GM08714 (cell line): ENCODE results near the gene DDX27.
A peak's percentile ranks its signal among the peaks of the same experiment; 100 is the strongest.

Experiments used
- H3K4me3 ChIP-seq: fragments of 200-500 bp; sonication (Bioruptor generic); 2 replicates; pipeline ENCODE4 v1.5.1; 2014; ENCODE audit warnings: mild to moderate bottlenecking, low read length, inconsistent platforms
- ZNF274 ChIP-seq: IDR thresholded peaks from 2 replicates; pipeline ENCODE4 v1.6.1; 2012; ENCODE audit warnings: mild to moderate bottlenecking, low read depth, low read length

DDX27 gene

GRCh38 chr20:49248879-49249665, 29.9 kb downstream of the DDX27 start:
- no peak for TF ChIP-seq ZNF274
- H3K4me3 ChIP-seq, result no peak overlapping the region

- no peak for TF ChIP-seq ZNF274
- H3K4me3 ChIP-seq, result no peak overlapping the region
These were observed 33.5 kb downstream of the DDX27 start for GRCh38 chr20:49252556-49253350.

GRCh38 chr20:49256261-49256660, 37.0 kb downstream of the DDX27 start:
- no peak for TF ChIP-seq ZNF274
- no peak overlapping the region for H3K4me3 ChIP-seq

GRCh38 chr20:49259284-49259683, 40.1 kb downstream of the DDX27 start:
- TF ChIP-seq ZNF274, result no peak
- no peak overlapping the region for H3K4me3 ChIP-seq

GRCh38 chr20:49259799-49260198, 40.6 kb downstream of the DDX27 start:
- H3K4me3 ChIP-seq, result no peak overlapping the region

GRCh38 chr20:49260218-49260617, 41.0 kb downstream of the DDX27 start:
- H3K4me3 ChIP-seq, result no peak overlapping the region
- no peak for TF ChIP-seq ZNF274

More at GRCh38 chr20:49259799-49260198, 40.6 kb downstream of the DDX27 start:
- no peak for TF ChIP-seq ZNF274

GRCh38 chr20:49261173-49261572, 42.0 kb downstream of the DDX27 start:
- H3K4me3 ChIP-seq, result no peak overlapping the region
- no peak for TF ChIP-seq ZNF274

- no peak for TF ChIP-seq ZNF274
- H3K4me3 ChIP-seq, result no peak overlapping the region
These were observed 43.2 kb downstream of the DDX27 start for GRCh38 chr20:49262444-49262843.

- H3K4me3 ChIP-seq, result peak overlapping the region; percentile 45; the same call in 1 of the 2 replicates
- TF ChIP-seq ZNF274, result no peak
These were observed 48.1 kb downstream of the DDX27 start for GRCh38 chr20:49267327-49267726.

- peak overlapping the region; percentile 8; the same call in 1 of the 2 replicates for H3K4me3 ChIP-seq
- no peak for TF ChIP-seq ZNF274
These were observed 49.6 kb downstream of the DDX27 start for GRCh38 chr20:49268600-49269365.

GRCh38 chr20:49270177-49270576, 51.0 kb downstream of the DDX27 start:
- TF ChIP-seq ZNF274, result no peak
- H3K4me3 ChIP-seq, result no peak overlapping the region; the same call in 1 of the 2 replicates

GRCh38 chr20:49270736-49271135, 51.5 kb downstream of the DDX27 start:
- no peak for TF ChIP-seq ZNF274
- H3K4me3 ChIP-seq, result no peak overlapping the region

- TF ChIP-seq ZNF274, result no peak
- H3K4me3 ChIP-seq, result no peak overlapping the region
These were observed 53.4 kb downstream of the DDX27 start for GRCh38 chr20:49272654-49273053.

GRCh38 chr20:49273696-49274277, 54.6 kb downstream of the DDX27 start:
- no peak for TF ChIP-seq ZNF274
- no peak overlapping the region for H3K4me3 ChIP-seq

- TF ChIP-seq ZNF274, result no peak
- peak overlapping the region; percentile 28; the same call in 1 of the 2 replicates for H3K4me3 ChIP-seq
These were observed 56.0 kb downstream of the DDX27 start for GRCh38 chr20:49275216-49275615.
